ENCODE measurements around the gene MCTP1.

MCTP1 gene

DNA sequence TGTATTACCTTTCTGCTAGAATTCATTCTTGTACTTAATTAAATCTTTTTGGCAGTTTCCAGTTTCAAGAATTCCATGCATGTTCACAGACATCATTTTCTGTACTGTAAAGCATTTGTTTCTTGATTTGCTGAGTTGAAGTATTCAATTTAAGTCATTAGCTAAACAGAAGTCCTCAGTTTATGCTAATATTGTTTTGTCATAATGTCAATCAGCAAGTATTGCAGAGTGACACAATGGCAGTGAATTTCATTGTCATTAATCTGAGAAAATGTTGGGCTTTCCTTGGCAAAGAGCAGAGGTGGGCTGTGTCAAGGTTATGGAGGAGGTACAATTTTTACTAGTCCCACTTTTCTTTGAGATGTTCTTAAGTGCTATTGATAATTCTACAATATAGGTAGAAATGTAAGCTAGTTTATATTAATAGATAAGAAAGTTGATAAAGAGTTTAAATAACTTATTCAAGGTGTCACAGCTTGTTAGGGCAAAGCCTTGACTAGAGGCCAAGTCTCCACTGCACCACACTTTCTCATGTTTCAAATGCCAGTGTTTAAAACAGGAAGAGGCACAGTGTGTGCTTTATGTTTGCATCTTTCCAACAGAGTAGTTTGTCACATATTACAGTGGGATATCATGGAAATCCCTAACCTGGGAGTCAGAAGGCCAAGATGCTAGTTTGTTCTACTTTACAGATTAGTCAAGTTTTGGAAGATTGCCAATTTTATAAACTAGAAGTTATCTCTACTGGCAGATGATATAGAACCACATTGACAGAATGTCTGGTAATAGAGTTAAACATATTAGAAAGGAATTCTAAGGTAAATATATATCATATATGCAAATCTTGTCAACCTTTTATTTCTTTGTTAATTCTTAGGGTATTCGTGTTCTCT lies 610.2 kb downstream of the MCTP1 start:
- TF ChIP-seq ZFX (IDR thresholded peaks at IDR 0.05): no peak
- H3K27ac ChIP-seq: no peak overlapping the region

DNA sequence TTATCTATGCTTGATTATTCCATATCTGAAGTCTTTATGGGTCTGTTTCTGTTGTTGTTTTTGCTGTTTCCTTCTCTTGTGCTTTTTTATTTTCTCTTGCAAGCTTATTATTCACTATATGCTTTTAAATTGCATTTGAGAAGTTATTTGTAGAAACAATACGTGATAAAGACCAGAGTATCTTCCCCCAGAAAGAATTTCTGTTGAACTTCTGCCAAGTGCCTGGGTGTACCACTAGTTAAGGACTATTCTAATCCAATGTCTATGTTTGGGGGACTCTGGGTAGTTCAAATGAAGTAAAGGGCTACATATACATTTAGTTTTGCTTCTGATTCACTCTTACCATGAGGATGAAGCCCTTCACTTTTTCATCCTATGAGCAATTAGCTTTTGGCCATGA lies 612.1 kb downstream of the MCTP1 start:
- no peak for TF ChIP-seq ZFX (IDR thresholded peaks at IDR 0.05)
- TF ChIP-seq, protein P1, sequence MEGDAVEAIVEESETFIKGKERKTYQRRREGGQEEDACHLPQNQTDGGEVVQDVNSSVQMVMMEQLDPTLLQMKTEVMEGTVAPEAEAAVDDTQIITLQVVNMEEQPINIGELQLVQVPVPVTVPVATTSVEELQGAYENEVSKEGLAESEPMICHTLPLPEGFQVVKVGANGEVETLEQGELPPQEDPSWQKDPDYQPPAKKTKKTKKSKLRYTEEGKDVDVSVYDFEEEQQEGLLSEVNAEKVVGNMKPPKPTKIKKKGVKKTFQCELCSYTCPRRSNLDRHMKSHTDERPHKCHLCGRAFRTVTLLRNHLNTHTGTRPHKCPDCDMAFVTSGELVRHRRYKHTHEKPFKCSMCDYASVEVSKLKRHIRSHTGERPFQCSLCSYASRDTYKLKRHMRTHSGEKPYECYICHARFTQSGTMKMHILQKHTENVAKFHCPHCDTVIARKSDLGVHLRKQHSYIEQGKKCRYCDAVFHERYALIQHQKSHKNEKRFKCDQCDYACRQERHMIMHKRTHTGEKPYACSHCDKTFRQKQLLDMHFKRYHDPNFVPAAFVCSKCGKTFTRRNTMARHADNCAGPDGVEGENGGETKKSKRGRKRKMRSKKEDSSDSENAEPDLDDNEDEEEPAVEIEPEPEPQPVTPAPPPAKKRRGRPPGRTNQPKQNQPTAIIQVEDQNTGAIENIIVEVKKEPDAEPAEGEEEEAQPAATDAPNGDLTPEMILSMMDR (conservative IDR thresholded peaks at IDR 0.05): no peak
- H3K27ac ChIP-seq: no peak overlapping the region

DNA sequence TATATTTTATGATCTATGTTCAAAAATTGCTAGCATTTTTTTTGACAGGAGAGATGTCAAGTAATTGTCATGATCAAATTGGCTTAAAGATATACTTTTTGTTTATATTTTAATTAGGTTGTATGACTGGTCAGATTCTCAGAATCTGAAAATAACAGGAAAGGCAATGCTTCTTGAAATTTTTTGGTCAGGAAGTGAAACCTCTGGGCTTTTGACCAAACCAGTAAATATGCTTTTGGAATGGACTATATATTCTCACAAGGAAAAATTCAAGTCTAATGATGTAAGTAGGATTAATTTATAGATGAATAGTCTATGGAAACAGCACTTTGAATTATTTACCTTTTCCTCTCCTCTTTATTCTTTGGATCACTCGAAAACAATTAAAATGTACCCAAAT lies 614.2 kb downstream of the MCTP1 start:
- no peak overlapping the region for H3K27ac ChIP-seq
- no peak for TF ChIP-seq ZFX (IDR thresholded peaks at IDR 0.05)
- TF ChIP-seq, protein P1 (conservative IDR thresholded peaks at IDR 0.05): no peak

DNA sequence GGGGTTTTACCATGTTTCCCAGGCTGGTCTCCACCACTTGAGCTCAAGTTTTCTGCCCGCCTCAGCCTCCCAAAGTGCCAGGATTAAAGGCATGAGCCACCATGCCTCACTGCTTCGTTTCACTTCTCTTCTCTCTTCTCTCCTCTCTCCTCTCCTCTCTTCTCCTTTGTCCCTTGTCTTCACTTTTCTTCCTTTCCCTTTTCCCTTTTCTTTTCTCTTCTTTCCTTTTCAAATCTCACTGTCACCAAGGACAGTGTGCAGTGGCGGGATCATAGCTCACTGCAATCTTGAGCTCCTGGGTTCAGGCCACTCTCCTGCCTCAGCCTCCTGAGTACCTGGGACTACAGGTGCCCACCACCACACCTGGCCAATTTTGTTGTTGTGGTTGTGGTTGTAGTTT lies 617.0 kb downstream of the MCTP1 start:
- no peak overlapping the region for H3K27ac ChIP-seq
- no peak for TF ChIP-seq ZFX (IDR thresholded peaks at IDR 0.05)
- TF ChIP-seq, protein P1 (conservative IDR thresholded peaks at IDR 0.05): no peak

DNA sequence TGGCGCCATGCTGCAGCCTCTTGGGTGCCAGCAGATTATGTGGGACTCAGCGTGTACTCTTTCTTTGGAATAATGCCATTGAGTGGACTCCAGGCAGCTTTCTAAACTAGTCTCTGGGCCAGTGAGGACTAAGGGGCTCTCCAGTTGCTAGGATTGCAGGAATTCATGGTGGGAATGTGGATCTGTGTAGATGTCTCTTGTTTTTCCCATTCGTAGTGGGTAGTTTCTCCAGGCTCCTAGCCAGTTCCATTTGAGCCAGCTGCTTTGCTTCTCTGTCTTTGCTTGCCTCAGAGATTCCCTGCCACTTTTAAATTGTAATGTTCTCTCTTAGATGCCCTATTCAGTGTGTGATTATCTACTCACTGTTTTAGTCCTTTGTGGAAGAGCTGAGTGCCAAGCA lies 623.8 kb downstream of the MCTP1 start:
- TF ChIP-seq ZFX (IDR thresholded peaks at IDR 0.05): no peak
- TF ChIP-seq, protein P1 (conservative IDR thresholded peaks at IDR 0.05): no peak
- no peak overlapping the region for H3K27ac ChIP-seq

DNA sequence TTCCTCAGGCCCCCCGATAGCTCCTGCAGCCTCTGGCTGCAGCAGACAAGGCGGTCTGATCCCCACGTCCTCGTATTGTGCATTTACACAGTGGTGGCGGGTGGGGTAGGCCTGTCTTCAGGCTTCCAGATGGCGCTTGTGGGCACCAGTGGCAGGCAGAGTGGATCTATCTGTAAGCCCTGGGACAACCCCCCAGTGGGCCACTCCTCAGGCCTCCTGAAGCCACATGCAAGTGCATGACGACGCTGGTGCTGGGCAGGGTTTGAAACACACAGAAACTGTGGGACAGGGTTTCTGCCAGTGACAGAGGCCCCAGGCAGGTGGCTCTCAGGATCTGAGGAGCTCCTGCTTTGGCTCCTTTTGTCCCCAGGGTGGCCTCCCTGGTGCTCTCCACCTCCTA lies 624.4 kb downstream of the MCTP1 start:
- no peak overlapping the region for H3K27ac ChIP-seq
- no peak for TF ChIP-seq ZFX (IDR thresholded peaks at IDR 0.05)
- TF ChIP-seq, protein P1 (conservative IDR thresholded peaks at IDR 0.05): no peak

DNA sequence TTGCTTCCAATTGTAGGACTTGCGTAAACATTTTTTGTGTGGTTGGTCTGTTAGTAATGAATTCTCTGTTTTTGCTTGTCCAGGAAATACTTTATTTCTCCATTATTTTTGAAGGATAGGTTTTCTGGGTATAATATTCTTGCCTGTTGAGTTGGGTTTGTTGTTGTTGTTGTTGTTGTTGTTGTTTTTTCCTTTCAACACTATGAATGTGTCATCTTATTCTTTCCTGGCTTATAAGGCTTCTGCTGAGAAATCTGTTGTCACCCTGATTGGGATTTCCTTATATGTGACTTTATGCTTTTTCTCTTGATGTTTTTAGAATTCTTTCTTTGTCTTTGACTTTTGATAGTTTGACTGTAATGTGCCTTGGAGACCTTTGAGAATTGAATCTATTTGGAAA lies 626.6 kb downstream of the MCTP1 start:
- H3K27ac ChIP-seq: no peak overlapping the region
- TF ChIP-seq ZFX (IDR thresholded peaks at IDR 0.05): no peak
- TF ChIP-seq, protein P1 (conservative IDR thresholded peaks at IDR 0.05): no peak
